MM.1S (cell line): Measurements from ENCODE around the gene SERPINA12.

ENCODE experiments used
- DNase-seq: peaks from one replicate; pipeline ENCODE4 v3.0.0-alpha.2; 2015
- H2AFZ ChIP-seq: fragments of 300-600 bp; sonication (generic); 2 replicates; pipeline ENCODE4 v1.6.0; 2016; ENCODE audit warnings: antibody characterized with exemption, low read length
- H3F3A ChIP-seq: fragments of 300-600 bp; sonication (generic); 2 replicates; pipeline ENCODE4 v1.6.1; 2016; ENCODE audit warnings: mild to moderate bottlenecking, antibody characterized with exemption, low read length, moderate library complexity, mixed read lengths; ENCODE audit not compliant: insufficient read depth
- H3K27ac ChIP-seq: fragments of 300-600 bp; sonication (generic); 2 replicates; pipeline ENCODE4 v1.5.1; 2016; ENCODE audit warnings: mild to moderate bottlenecking, low read length
- H3K27me3 ChIP-seq: fragments of 300-600 bp; sonication (generic); replicated peaks from 2 replicates; pipeline ENCODE4 v1.6.0; 2016; ENCODE audit warnings: low read length; ENCODE audit not compliant: insufficient read depth
- H3K36me3 ChIP-seq: fragments of 300-600 bp; sonication (generic); replicated peaks from 2 replicates; pipeline ENCODE4 v1.6.1; 2016; ENCODE audit warnings: mild to moderate bottlenecking, low read length, mixed read lengths; ENCODE audit not compliant: insufficient read depth
- H3K4me1 ChIP-seq: fragments of 300-600 bp; sonication (generic); 2 replicates; pipeline ENCODE4 v1.6.1; 2016; ENCODE audit warnings: low read length, mixed read lengths
- H3K4me2 ChIP-seq: fragments of 300-600 bp; sonication (generic); 2 replicates; pipeline ENCODE4 v1.6.0; 2016; ENCODE audit warnings: low read depth, low read length
- H3K4me3 ChIP-seq: fragments of 300-600 bp; sonication (generic); 2 replicates; pipeline ENCODE4 v1.5.1; 2016; ENCODE audit warnings: low read length, mixed read lengths
- H3K79me2 ChIP-seq: fragments of 300-600 bp; sonication (generic); 2 replicates; pipeline ENCODE4 v1.6.1; 2016; ENCODE audit warnings: mixed run types, low read length, mixed read lengths
- H3K9ac ChIP-seq: fragments of 300-600 bp; sonication (generic); 2 replicates; pipeline ENCODE4 v1.6.1; 2016; ENCODE audit warnings: low read length, mixed read lengths
- H3K9me2 ChIP-seq: fragments of 300-600 bp; sonication (generic); replicated peaks from 2 replicates; pipeline ENCODE4 v1.6.1; 2016; ENCODE audit warnings: mild to moderate bottlenecking, low read length, mixed read lengths; ENCODE audit not compliant: insufficient read depth
- H3K9me3 ChIP-seq: fragments of 300-600 bp; sonication (generic); replicated peaks from 2 replicates; pipeline ENCODE4 v1.6.1; 2016; ENCODE audit warnings: mild to moderate bottlenecking, low read length, mixed read lengths; ENCODE audit not compliant: insufficient read depth
- H4K20me1 ChIP-seq: fragments of 300-600 bp; sonication (generic); 2 replicates; pipeline ENCODE4 v1.6.1; 2016; ENCODE audit warnings: mild to moderate bottlenecking, low read length, moderate library complexity, mixed read lengths; ENCODE audit not compliant: insufficient read depth
- CTCF ChIP-seq: fragments of 300-600 bp; sonication (generic); IDR thresholded peaks from 2 replicates; pipeline ENCODE4 v1.5.1; 2016; ENCODE audit warnings: antibody characterized with exemption, low read length, mixed read lengths
- EZH2 ChIP-seq: fragments of 300-600 bp; sonication (generic); optimal IDR thresholded peaks from 2 replicates; pipeline ENCODE3; 2017; ENCODE audit warnings: low read depth, mild to moderate bottlenecking, antibody characterized with exemption, low read length, mixed read lengths
- EZH2phosphoT487 ChIP-seq: fragments of 300-600 bp; sonication (generic); IDR thresholded peaks from 2 replicates; pipeline ENCODE4 v1.6.1; 2018; ENCODE audit warnings: antibody characterized with exemption, low read length

The SERPINA12 gene

GRCh38 chr14:94445003-94445402, 64.3 kb downstream of the SERPINA12 start:
- Histone ChIP-seq H3K9me2 (no peaks in the 10 kb centered on the region), H3K27ac (no peak overlapping the region), H3K27me3 (no peaks in the 10 kb centered on the region), H3K9ac (no peak overlapping the region), H3K4me1 (no peaks in the 10 kb centered on the region), H3K36me3 (no peaks in the 10 kb centered on the region), H2AFZ (no peak overlapping the region), H3K79me2 (no peaks in the 10 kb centered on the region), H3K9me3 (no peaks in the 10 kb centered on the region), H3K4me3 (no peak overlapping the region), H4K20me1 (no peaks in the 10 kb centered on the region), H3F3A (no peaks in the 10 kb centered on the region), H3K4me2 (no peak overlapping the region)
- TF ChIP-seq CTCF (no peak), EZH2 (no peak), EZH2phosphoT487 (no peak)
- no peak for DNase-seq

GRCh38 chr14:94441531-94442205, 67.6 kb downstream of the SERPINA12 start:
- Histone ChIP-seq H3K27ac (no peak overlapping the region), H3K36me3 (no peaks in the 10 kb centered on the region), H3K4me1 (no peaks in the 10 kb centered on the region), H3K9me3 (no peaks in the 10 kb centered on the region), H3K4me3 (no peak overlapping the region), H3F3A (no peaks in the 10 kb centered on the region), H2AFZ (no peak overlapping the region), H3K9ac (no peak overlapping the region), H4K20me1 (no peaks in the 10 kb centered on the region), H3K9me2 (no peaks in the 10 kb centered on the region), H3K4me2 (no peak overlapping the region), H3K79me2 (no peaks in the 10 kb centered on the region), H3K27me3 (no peaks in the 10 kb centered on the region)
- DNase-seq = no peak
- TF ChIP-seq EZH2phosphoT487 = no peak
- TF ChIP-seq EZH2 = no peak
- no peak for TF ChIP-seq CTCF

- H3K4me1 ChIP-seq = no peaks in the 10 kb centered on the region
- no peak overlapping the region for H3K27ac ChIP-seq
- no peaks in the 10 kb centered on the region for H3K27me3 ChIP-seq
- H3F3A ChIP-seq = no peaks in the 10 kb centered on the region
- H2AFZ ChIP-seq = no peak overlapping the region
- H3K79me2 ChIP-seq = no peaks in the 10 kb centered on the region
- no peaks in the 10 kb centered on the region for H3K9me2 ChIP-seq
- H3K9ac ChIP-seq = no peak overlapping the region
- no peak overlapping the region for H3K4me2 ChIP-seq
- TF ChIP-seq CTCF = no peak
- no peak for TF ChIP-seq EZH2
- no peak for TF ChIP-seq EZH2phosphoT487
- H3K9me3 ChIP-seq = no peaks in the 10 kb centered on the region
- H3K36me3 ChIP-seq = no peaks in the 10 kb centered on the region
- no peak overlapping the region for H3K4me3 ChIP-seq
- H4K20me1 ChIP-seq = no peaks in the 10 kb centered on the region
- no peak for DNase-seq
Measured at GRCh38 chr14:94441130-94441529, 68.1 kb downstream of the SERPINA12 start.
